ENCODE results near the gene CHCHD4.

CHCHD4 gene

DNA sequence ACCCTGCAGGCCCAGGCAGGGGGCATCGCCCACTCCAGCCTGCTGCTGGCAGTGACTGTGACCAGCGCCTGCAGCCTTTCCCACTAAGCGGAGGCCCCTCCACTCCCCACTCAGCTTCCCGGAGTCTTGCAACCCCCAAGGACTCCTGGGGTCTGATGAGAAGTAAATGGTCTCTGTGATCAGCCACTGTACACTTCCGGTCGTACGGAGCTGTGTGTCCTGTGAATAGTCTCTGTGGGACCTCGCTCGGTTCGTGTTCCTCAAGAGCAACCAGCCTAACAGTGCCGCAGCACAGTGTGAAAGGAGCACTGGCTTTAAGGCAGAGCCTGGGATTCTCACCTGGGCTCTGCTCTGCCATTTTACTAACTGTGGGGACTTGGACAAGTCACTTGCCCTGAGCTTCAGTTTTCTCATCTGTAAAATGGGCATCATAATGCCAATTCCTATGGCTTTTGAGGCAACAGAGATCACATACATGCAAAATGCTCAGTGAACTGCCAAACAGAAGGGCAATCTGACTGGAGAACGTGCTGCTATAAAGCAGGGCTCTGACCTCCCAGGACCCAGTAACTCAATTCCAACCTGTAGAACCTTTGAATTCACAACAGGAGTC is 26.9 kb upstream of the CHCHD4 start:
- no peaks in the 10 kb centered on the region for H3K79me2 ChIP-seq (ENCODE audit: insufficient read depth, low read length)
- no peak overlapping the region for H3K9ac ChIP-seq (ENCODE audit: low read depth, low read length)
- H2AFZ ChIP-seq (ENCODE audit: low read depth, low read length): no peak overlapping the region
- no peak for ATAC-seq (ENCODE audit: insufficient read depth, low read depth)
- peaks cover 6% of the 10 kb centered on the region for H4K20me1 ChIP-seq (ENCODE audit: insufficient read depth, low read length)
- no peaks in the 10 kb centered on the region for H3K27me3 ChIP-seq (ENCODE audit: insufficient read depth, low read length, poor library complexity)
- no peak for DNase-seq
- H3K4me3 ChIP-seq (ENCODE audit: low read depth in 1 of 2, low read length in 2 of 2): no peak overlapping the region
- TF ChIP-seq EZH2 (IDR thresholded peaks at IDR 0.05; ENCODE audit: borderline replicate concordance, low read depth, low read length, severe bottlenecking) (no peak), CTCF (IDR thresholded peaks at IDR 0.05; ENCODE audit: borderline replicate concordance, extremely low read depth, low read length, poor library complexity, severe bottlenecking) (no peak)
- no peaks in the 10 kb centered on the region for H3K9me3 ChIP-seq (ENCODE audit: insufficient read depth, low read length, severe bottlenecking)
- H3K4me1 ChIP-seq (ENCODE audit: insufficient read depth, low read length): no peaks in the 10 kb centered on the region
- H3K4me2 ChIP-seq (ENCODE audit: insufficient read depth, low read length): no peak overlapping the region
- H3K36me3 ChIP-seq (ENCODE audit: insufficient read depth, low read length): peaks cover 60% of the 10 kb centered on the region
- no peak overlapping the region for H3K27ac ChIP-seq (ENCODE audit: low read length)

- Histone ChIP-seq H3K9me3 (ENCODE audit: insufficient read depth, low read length, severe bottlenecking) (no peaks in the 10 kb centered on the region), H3K9ac (ENCODE audit: low read depth, low read length) (no peak overlapping the region), H2AFZ (ENCODE audit: low read depth, low read length) (no peak overlapping the region), H4K20me1 (ENCODE audit: insufficient read depth, low read length) (peaks cover 10% of the 10 kb centered on the region), H3K27me3 (ENCODE audit: insufficient read depth, low read length, poor library complexity) (no peaks in the 10 kb centered on the region), H3K79me2 (ENCODE audit: insufficient read depth, low read length) (no peaks in the 10 kb centered on the region), H3K4me1 (ENCODE audit: insufficient read depth, low read length) (no peaks in the 10 kb centered on the region), H3K4me2 (ENCODE audit: insufficient read depth, low read length) (no peak overlapping the region), H3K36me3 (ENCODE audit: insufficient read depth, low read length) (peaks cover 61% of the 10 kb centered on the region), H3K4me3 (ENCODE audit: low read depth in 1 of 2, low read length in 2 of 2) (no peak overlapping the region), H3K27ac (ENCODE audit: low read length) (no peak overlapping the region)
- no peak for ATAC-seq (ENCODE audit: insufficient read depth, low read depth)
- no peak for DNase-seq
- no peak for TF ChIP-seq CTCF (IDR thresholded peaks at IDR 0.05; ENCODE audit: borderline replicate concordance, extremely low read depth, low read length, poor library complexity, severe bottlenecking)
- TF ChIP-seq EZH2 (IDR thresholded peaks at IDR 0.05; ENCODE audit: borderline replicate concordance, low read depth, low read length, severe bottlenecking): no peak
Observed at GRCh38 chr3:14150491-14151230, 26.0 kb upstream of the CHCHD4 start.

- TF ChIP-seq CTCF (IDR thresholded peaks at IDR 0.05; ENCODE audit: borderline replicate concordance, extremely low read depth, low read length, poor library complexity, severe bottlenecking) (no peak), EZH2 (IDR thresholded peaks at IDR 0.05; ENCODE audit: borderline replicate concordance, low read depth, low read length, severe bottlenecking) (no peak)
- H3K4me3 ChIP-seq (ENCODE audit: low read depth in 1 of 2, low read length in 2 of 2): no peak overlapping the region
- no peak overlapping the region for H3K9ac ChIP-seq (ENCODE audit: low read depth, low read length)
- H3K27me3 ChIP-seq (ENCODE audit: insufficient read depth, low read length, poor library complexity): no peaks in the 10 kb centered on the region
- H2AFZ ChIP-seq (ENCODE audit: low read depth, low read length): no peak overlapping the region
- DNase-seq (no peak), ATAC-seq (ENCODE audit: insufficient read depth, low read depth) (no peak)
- H3K9me3 ChIP-seq (ENCODE audit: insufficient read depth, low read length, severe bottlenecking): no peaks in the 10 kb centered on the region
- H3K36me3 ChIP-seq (ENCODE audit: insufficient read depth, low read length): peaks cover 67% of the 10 kb centered on the region
- no peaks in the 10 kb centered on the region for H3K79me2 ChIP-seq (ENCODE audit: insufficient read depth, low read length)
- H3K4me2 ChIP-seq (ENCODE audit: insufficient read depth, low read length): no peak overlapping the region
- no peak overlapping the region for H3K27ac ChIP-seq (ENCODE audit: low read length)
- no peaks in the 10 kb centered on the region for H3K4me1 ChIP-seq (ENCODE audit: insufficient read depth, low read length)
- peaks cover 10% of the 10 kb centered on the region for H4K20me1 ChIP-seq (ENCODE audit: insufficient read depth, low read length)
Observed at GRCh38 chr3:14150078-14150477, 25.4 kb upstream of the CHCHD4 start.

All from DND-41 (cell line).